Bronchial epithelial cell (primary cell): ENCODE data around the gene COA7. TPM values are rescaled to one million over a fixed set of nuclear protein-coding genes. Genes with fewer than 3 reads are reported as not detected.
A peak's percentile ranks its signal among the peaks of the same experiment; 100 is the strongest.
"Not testable (repeated sequence)": the region's sequence is repeated elsewhere in the genome, so short reads cannot be mapped to it uniquely, and the experiment has no call there.

Experiments used
- DNase-seq: peaks from one replicate; pipeline ENCODE4 v3.0.0-alpha.2; 2010; ENCODE audit warnings: low read depth
- FAIRE-seq: peaks from 2 replicates; lab custom pipeline; 2011; peaks lifted over from hg19 to GRCh38; lab: Jason Lieb, UNC
- H3K27me3 ChIP-seq: 2 replicates; pipeline ENCODE4 v1.5.1; 2011; ENCODE audit warnings: low read length; ENCODE audit not compliant: control insufficient read depth, insufficient read depth
- H3K36me3 ChIP-seq: 2 replicates; pipeline ENCODE4 v1.5.1; 2011; ENCODE audit warnings: low read length; ENCODE audit not compliant: control insufficient read depth, insufficient read depth
- H3K4me3 ChIP-seq: 2 replicates; pipeline ENCODE4 v1.5.1; 2011; ENCODE audit warnings: mild to moderate bottlenecking, low read depth, low read length, control low read depth
- total RNA-seq: library from RNA; depleted of rRNA; stranded (reverse); fragments of >200 nt; gene quantifications from 2 replicates; pipeline ENCODE4 v1.2.1, GENCODE V29; 2014
- TF ChIP-seq, protein P1 (sequence below): IDR thresholded peaks from 2 replicates; pipeline ENCODE4 v1.5.1; 2011; ENCODE audit warnings: mild to moderate bottlenecking, moderate library complexity, low read length, control low read depth, inconsistent platforms; ENCODE audit not compliant: insufficient read depth, severe bottlenecking

The COA7 gene
- total RNA-seq, 1 donor from 2014 or later: 15.5 TPM

DNA sequence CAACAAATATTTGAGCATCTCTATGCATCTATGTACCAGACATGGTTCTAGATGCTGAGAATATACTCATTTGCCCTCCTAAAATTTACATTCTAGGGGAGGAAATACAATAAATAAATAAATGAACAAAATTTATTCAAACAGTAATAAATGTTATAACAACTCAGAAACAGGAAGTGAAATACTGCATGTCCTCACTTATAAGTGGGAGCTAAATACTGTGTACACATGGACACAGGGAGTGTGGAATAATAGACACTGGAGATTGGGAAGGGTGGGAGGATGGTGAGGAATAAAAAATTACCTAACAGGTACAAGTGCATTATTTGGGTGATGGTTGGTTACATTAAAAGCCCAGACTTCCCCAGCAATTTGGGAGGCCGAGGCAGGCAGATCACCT is 4.3 kb downstream of the COA7 start:
- TF ChIP-seq, protein P1, sequence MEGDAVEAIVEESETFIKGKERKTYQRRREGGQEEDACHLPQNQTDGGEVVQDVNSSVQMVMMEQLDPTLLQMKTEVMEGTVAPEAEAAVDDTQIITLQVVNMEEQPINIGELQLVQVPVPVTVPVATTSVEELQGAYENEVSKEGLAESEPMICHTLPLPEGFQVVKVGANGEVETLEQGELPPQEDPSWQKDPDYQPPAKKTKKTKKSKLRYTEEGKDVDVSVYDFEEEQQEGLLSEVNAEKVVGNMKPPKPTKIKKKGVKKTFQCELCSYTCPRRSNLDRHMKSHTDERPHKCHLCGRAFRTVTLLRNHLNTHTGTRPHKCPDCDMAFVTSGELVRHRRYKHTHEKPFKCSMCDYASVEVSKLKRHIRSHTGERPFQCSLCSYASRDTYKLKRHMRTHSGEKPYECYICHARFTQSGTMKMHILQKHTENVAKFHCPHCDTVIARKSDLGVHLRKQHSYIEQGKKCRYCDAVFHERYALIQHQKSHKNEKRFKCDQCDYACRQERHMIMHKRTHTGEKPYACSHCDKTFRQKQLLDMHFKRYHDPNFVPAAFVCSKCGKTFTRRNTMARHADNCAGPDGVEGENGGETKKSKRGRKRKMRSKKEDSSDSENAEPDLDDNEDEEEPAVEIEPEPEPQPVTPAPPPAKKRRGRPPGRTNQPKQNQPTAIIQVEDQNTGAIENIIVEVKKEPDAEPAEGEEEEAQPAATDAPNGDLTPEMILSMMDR: no peak
- Histone ChIP-seq H3K4me3 (no peak overlapping the region), H3K36me3 (peaks cover 10% of the 10 kb centered on the region), H3K27me3 (no peaks in the 10 kb centered on the region)
- FAIRE-seq: no peak
- no peak for DNase-seq

DNA sequence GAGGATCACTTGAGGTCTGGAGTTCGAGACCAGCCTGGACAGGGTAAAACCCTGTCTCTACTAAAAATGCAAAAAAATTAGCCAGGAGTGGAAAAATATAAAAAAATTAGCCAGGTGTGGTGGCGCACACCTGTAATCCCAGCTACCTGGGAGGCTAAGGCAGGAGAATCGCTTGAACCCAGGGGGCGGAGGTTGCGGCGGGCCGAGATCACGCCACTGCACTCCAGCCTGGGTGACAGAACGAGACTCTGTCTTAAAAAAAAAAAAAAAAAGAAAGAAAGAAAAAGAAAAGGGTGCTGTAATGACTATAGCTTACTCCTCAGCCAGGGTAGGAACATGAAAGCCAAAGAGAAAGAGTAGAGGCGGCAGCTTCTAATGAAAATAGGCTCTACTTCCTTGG is 4.8 kb downstream of the COA7 start:
- not testable (repeated sequence) for DNase-seq, FAIRE-seq, H3K4me3 ChIP-seq, H3K27me3 ChIP-seq
- H3K36me3 ChIP-seq: peaks cover 12% of the 10 kb centered on the region

DNA sequence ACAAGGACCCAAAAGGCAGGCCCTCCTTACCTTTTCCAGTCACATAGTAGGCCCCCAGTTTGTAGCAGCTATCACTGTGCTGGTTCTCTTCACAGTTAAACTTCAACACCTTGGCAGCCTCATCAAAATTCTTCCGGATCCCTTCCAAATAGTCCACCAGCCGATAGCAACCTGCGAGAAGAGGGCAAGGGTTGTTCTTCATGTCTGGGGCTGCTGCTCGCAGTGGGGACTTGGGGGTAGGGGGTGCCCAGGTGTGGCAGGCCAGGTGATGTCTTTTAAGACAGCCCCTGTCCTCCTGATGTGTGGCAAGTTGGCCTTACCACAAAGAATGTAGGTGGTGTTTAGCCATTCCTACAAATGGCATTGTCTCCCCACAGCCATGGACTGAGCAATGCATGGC is 5.5 kb downstream of the COA7 start:
- H3K36me3 ChIP-seq: peaks cover 12% of the 10 kb centered on the region
- no peak overlapping the region for H3K4me3 ChIP-seq
- H3K27me3 ChIP-seq: no peaks in the 10 kb centered on the region
- FAIRE-seq (no peak), DNase-seq (no peak)
- TF ChIP-seq, protein P1: no peak

DNA sequence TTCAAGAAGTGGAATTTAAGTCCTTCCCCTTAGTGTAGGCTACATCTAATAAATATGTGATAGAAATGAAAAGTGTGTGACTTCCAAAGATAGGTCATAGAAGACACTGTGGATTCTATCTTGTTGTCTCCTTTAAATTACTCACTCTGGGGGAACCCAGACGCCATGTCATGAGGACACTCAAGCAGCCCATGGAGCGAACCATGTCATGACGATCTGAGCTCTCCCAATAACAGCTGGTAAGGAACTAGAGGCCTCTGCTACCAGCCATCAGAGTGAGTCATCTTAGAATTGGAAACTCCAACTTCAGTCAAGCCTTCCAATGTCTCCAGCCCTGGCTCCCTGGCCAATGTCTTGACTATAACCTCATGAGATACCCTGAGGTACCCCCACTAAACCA is 6.3 kb downstream of the COA7 start:
- H3K4me3 ChIP-seq: no peak overlapping the region
- peaks cover 12% of the 10 kb centered on the region for H3K36me3 ChIP-seq
- TF ChIP-seq, protein P1: no peak
- H3K27me3 ChIP-seq: no peaks in the 10 kb centered on the region
- FAIRE-seq (no peak), DNase-seq (no peak)

DNA sequence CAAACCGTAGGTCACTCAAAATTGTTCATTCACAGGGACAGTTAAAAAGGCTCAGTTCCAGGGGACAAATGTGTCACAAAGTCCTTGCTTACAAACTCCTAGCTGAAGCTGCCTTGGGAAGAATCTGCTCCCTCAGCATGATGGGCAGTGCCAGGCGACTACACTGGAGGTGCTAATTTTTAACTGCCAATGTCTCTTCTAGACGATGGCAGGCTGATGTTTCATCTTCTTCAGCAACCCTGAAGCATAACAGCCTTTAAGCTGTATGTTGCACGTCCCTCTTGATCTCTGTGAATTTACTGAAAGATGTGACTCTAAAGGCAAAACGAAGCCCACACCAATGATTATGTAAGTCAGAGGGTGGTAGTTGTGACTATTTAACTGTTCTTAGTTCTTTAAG is 11.3 kb downstream of the COA7 start:
- peaks cover 6% of the 10 kb centered on the region for H3K36me3 ChIP-seq
- TF ChIP-seq, protein P1: no peak
- no peak for FAIRE-seq

DNA sequence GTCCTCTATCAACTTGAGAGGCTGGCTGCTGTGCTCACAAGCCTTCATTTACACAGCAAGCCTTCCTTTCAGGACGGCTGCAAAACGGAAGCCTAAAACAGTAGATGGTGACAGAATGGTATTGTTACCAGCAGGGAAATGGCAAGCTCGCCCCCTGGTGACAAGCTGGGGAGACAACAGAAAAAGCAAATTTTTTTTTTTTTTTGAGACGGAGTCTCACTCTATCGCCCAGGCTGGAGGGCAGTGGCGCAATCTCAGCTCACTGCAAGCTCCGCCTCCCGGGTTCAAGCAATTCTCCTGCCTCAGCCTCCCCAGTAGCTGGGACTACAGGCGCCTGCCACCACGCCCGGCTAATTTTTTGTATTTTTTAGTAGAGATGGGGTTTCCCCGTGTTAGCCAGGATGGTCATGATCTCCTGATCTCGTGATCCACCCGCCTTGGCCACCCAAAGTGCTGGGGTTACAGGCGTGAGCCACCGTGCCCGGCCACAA is 11.8 kb downstream of the COA7 start:
- not testable (repeated sequence) for FAIRE-seq, H3K27me3 ChIP-seq, H3K36me3 ChIP-seq, H3K4me3 ChIP-seq
- DNase-seq: peak; percentile 54
- TF ChIP-seq, protein P1: peak; percentile 66

More for the DNA sequence above, 11.3 kb downstream of the COA7 start:
- H3K4me3 ChIP-seq: no peak overlapping the region
- no peaks in the 10 kb centered on the region for H3K27me3 ChIP-seq
- no peak for DNase-seq
